Activated CD4-positive, alpha-beta T cell treated with anti-CD3 and anti-CD28 coated beads, Interleukin-2, amount 10 ng/mL, durations not matched to agents 7 days and 5 days (primary cell): ENCODE data around the gene RNASET2. TPM values are rescaled to one million over a fixed set of nuclear protein-coding genes. Genes with fewer than 3 reads are reported as not detected.
"Not testable (repeated sequence)": the region's sequence is repeated elsewhere in the genome, so short reads cannot be mapped to it uniquely, and the experiment has no call there.

Experiments used
- CTCF ChIA-PET: fragments of 350-600 bp; sonication (Branson Sonifier 250); formaldehyde crosslinking; loops from one replicate; lab custom pipeline; 2021; ENCODE audit warnings: antibody characterized with exemption; lab: Charles Lee
- POLR2A ChIA-PET: fragments of 350-600 bp; sonication (Branson Sonifier 250); formaldehyde crosslinking; loops from one replicate; lab custom pipeline; 2021; ENCODE audit warnings: antibody characterized with exemption; lab: Charles Lee
- DNase-seq: peaks from one replicate; pipeline ENCODE4 v3.0.0-alpha.2; 2020
- H3K27ac Mint-ChIP-seq: one replicate; pipeline ENCODE4 v1.8.0; 2021; ENCODE audit warnings: mild to moderate bottlenecking, moderate library complexity, mixed read lengths
- H3K27me3 Mint-ChIP-seq: one replicate; pipeline ENCODE4 v1.8.0; 2021; ENCODE audit warnings: mixed read lengths
- H3K36me3 Mint-ChIP-seq: one replicate; pipeline ENCODE4 v1.8.0; 2021; ENCODE audit warnings: low read depth, mixed read lengths
- H3K4me1 Mint-ChIP-seq: one replicate; pipeline ENCODE4 v1.8.0; 2021; ENCODE audit warnings: mixed read lengths
- H3K4me3 Mint-ChIP-seq: one replicate; pipeline ENCODE4 v1.8.0; 2021; ENCODE audit warnings: mild to moderate bottlenecking, moderate library complexity, mixed read lengths
- H3K9me3 Mint-ChIP-seq: one replicate; pipeline ENCODE4 v1.8.0; 2021; ENCODE audit warnings: mixed read lengths
- microRNA-seq: library from miRNA; unstranded; fragments of <30 nt; microRNA quantifications from one replicate; pipeline ENCODE4 v1.2.0, GENCODE V29; 2021; ENCODE audit warnings: borderline microRNAs expressed, borderline replicate concordance
- total RNA-seq, 2 experiments: library from RNA; stranded (reverse); gene quantifications; one replicate each; pipeline ENCODE4 v1.2.3, GENCODE V29; 2021

Gene RNASET2
- total RNA-seq, 2 experiments from 2014 or later: 84.3 to 101 TPM

DNA sequence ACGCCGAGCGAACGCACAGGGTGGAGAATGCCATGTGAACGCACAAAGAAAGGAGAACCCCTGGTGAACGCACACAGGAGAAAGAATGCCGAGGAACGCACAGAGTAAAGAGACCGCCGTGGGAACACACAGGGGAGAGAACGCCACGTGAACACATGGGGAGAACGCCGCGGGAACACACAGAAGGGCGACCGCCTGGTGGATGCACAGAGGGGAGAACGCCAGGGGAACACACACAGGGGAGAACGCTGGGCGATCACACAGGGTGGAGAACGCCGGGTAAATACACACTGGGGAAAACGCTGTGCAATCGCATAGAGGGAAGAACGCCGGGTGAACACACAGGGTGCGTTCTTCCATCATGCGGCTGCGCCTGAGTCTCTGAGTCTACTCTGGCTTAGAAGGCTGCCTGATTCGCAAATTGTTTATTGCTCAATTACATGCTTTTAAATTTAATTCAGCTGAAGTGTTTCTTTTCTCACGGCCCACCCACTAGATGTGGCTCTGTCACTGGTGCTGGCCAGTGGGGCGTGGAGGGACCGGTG is 54.1 kb downstream of the RNASET2 start:
- no peak for DNase-seq
- no peak overlapping the region for H3K4me3 Mint-ChIP-seq
- H3K9me3 Mint-ChIP-seq: no peaks in the 10 kb centered on the region
- POLR2A ChIA-PET: no interaction called here
- peaks cover 10% of the 10 kb centered on the region for H3K4me1 Mint-ChIP-seq
- H3K27me3 Mint-ChIP-seq: no peaks in the 10 kb centered on the region
- CTCF ChIA-PET: no interaction called here
- peaks cover 1% of the 10 kb centered on the region for H3K36me3 Mint-ChIP-seq
- no peak overlapping the region for H3K27ac Mint-ChIP-seq

DNA sequence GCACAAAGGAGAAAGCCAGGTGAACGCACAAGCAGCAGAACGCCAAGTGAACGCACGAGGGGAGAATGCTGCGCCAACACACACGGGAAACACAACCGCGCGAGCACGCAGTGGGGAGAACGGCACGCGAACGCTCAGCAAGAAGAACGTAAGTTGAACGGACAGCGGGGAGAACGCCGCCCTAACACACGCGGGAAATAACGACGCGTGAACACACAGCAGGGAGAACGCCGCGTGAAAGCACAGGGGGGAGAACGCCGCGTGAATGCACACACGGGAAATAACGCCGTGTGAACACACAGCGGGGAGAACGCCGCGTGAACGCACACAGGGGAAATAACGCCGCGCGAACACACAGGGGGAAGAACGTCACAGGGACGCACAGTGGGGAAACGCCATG is 54.7 kb downstream of the RNASET2 start:
- Mint-ChIP-seq H3K27me3 (no peaks in the 10 kb centered on the region), H3K36me3 (no peaks in the 10 kb centered on the region), H3K4me1 (peaks cover 3% of the 10 kb centered on the region), H3K9me3 (no peaks in the 10 kb centered on the region), H3K27ac (no peak overlapping the region), H3K4me3 (no peak overlapping the region)
- POLR2A ChIA-PET: no interaction called here
- no peak for DNase-seq
- CTCF ChIA-PET: no interaction called here

DNA sequence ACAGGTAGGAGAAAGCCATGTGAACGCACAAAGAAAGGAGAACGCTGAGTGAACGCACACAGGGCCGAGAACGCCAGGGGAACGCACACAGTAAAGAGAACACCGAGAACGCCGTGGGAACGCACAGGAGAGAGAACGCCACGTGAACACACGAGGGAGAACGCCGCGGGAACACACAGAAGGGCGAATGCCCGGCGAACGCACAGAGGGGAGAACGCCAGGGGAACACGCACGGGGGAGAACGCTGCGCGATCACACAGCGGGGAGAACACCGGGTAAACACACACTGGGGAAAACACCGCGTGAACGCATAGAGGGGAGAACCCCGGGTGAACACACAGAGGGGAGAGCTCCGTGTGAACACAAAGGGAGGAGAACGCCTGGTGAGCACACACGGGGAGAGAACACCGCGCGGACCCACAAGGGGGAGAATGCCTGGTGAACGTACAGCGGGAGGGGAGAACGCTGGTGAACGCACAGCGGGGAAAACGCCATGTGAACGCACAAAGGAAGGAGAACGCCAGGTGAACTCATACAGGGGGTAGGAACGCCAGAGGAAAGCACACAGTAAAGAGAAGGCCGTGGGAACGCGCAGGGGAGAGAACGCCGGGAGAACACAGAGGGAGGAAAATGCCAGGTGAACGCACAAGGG is 55.3 kb downstream of the RNASET2 start:
- CTCF ChIA-PET: no interaction called here
- POLR2A ChIA-PET: no interaction called here
- Mint-ChIP-seq H3K9me3 (no peaks in the 10 kb centered on the region), H3K4me1 (no peaks in the 10 kb centered on the region), H3K36me3 (no peaks in the 10 kb centered on the region), H3K27ac (no peak overlapping the region), H3K27me3 (no peaks in the 10 kb centered on the region), H3K4me3 (no peak overlapping the region)
- no peak for DNase-seq

GRCh38 chr6:166900130-166900708 is 56.1 kb downstream of the RNASET2 start:
- Mint-ChIP-seq H3K4me1 (no peaks in the 10 kb centered on the region), H3K27me3 (no peaks in the 10 kb centered on the region), H3K9me3 (no peaks in the 10 kb centered on the region), H3K36me3 (no peaks in the 10 kb centered on the region), H3K4me3 (no peak overlapping the region), H3K27ac (no peak overlapping the region)
- POLR2A ChIA-PET: no interaction called here
- no peak for DNase-seq
- CTCF ChIA-PET: no interaction called here

DNA sequence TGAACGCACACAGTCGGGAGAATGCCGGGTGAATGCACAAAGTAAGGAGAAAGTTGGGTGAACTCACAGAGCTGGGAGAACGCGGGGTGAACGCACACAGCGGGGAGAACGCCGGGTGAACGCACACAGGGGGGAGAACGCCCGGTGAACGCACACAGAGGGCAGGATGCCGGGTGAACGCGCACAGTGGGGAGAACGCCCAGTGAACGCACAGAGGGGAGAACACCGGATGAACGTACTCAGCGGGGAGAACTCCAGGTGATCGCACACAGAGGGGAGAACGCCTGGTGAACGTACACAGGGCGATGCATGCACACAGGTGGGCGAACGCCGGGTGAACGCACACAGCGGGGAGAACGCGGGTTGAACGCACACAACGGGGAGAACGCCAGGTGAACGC is 57.4 kb downstream of the RNASET2 start:
- Mint-ChIP-seq H3K4me3 (no peak overlapping the region), H3K9me3 (no peaks in the 10 kb centered on the region), H3K27ac (no peak overlapping the region), H3K27me3 (no peaks in the 10 kb centered on the region), H3K36me3 (no peaks in the 10 kb centered on the region), H3K4me1 (no peaks in the 10 kb centered on the region)
- no peak for DNase-seq
- ChIA-PET CTCF (no interaction called here), POLR2A (no interaction called here)

- H3K36me3 Mint-ChIP-seq, H3K4me1 Mint-ChIP-seq, H3K4me3 Mint-ChIP-seq, H3K9me3 Mint-ChIP-seq, H3K27ac Mint-ChIP-seq, CTCF ChIA-PET, H3K27me3 Mint-ChIP-seq, DNase-seq, POLR2A ChIA-PET: not testable (repeated sequence)
These were observed 61.7 kb downstream of the RNASET2 start for GRCh38 chr6:166894614-166895013.

GRCh38 chr6:166892472-166892871 is 63.9 kb downstream of the RNASET2 start:
- POLR2A ChIA-PET, H3K4me1 Mint-ChIP-seq, H3K4me3 Mint-ChIP-seq, DNase-seq, H3K27ac Mint-ChIP-seq, H3K36me3 Mint-ChIP-seq, H3K27me3 Mint-ChIP-seq, CTCF ChIA-PET: not testable (repeated sequence)
- H3K9me3 Mint-ChIP-seq: peaks cover 12% of the 10 kb centered on the region

DNA sequence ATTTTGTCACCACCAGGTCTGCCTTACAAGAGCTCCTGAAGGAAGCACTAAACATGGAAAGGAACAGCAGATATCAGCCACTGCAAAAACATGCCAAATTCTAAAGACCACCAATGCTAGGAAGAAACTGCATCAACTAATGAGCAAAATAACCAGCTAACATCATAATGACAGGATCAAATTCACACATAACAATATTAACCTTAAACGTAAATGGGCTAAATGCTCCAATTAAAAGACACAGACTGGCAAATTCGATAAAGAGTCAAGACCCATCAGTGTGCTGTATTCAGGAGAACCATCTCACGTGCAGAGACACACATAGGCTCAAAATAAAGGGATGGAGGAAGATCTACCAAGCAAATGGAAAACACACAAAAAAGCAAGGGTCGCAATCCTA is 69.6 kb downstream of the RNASET2 start:
- H3K27ac Mint-ChIP-seq, H3K27me3 Mint-ChIP-seq, POLR2A ChIA-PET, CTCF ChIA-PET, H3K4me3 Mint-ChIP-seq, H3K4me1 Mint-ChIP-seq, H3K36me3 Mint-ChIP-seq, DNase-seq: not testable (repeated sequence)
- peaks cover 29% of the 10 kb centered on the region for H3K9me3 Mint-ChIP-seq

DNA sequence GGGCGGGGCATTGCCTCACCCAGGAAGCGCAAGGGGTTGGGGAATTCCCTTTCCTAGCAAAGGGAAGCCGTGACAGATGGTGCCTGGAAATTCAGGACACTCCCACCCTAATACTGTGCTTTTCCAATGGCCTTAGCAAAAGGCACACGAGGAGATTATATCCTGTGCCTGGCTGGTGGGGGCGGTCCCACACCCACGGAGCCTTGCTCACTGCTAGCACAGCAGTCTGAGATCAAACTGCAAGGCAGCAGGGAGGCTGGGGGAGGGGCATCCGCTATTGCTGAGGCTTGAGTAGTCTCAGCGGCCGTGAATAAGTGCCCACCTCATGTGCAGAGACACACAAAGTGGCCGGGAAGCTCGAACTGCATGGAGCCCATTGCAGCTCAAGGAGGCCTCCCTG is 71.4 kb downstream of the RNASET2 start:
- CTCF ChIA-PET: interaction anchor here (0.9 kb wide), 1 partner anchor 224 kb away, joined by 3 read pairs; no protein-coding TSS in a partner anchor
- H3K4me1 Mint-ChIP-seq, POLR2A ChIA-PET, DNase-seq, H3K27ac Mint-ChIP-seq, H3K36me3 Mint-ChIP-seq, H3K4me3 Mint-ChIP-seq, H3K27me3 Mint-ChIP-seq: not testable (repeated sequence)
- H3K9me3 Mint-ChIP-seq: peaks cover 24% of the 10 kb centered on the region

- no peak for DNase-seq
- Mint-ChIP-seq H3K36me3 (no peaks in the 10 kb centered on the region), H3K9me3 (peaks cover 8% of the 10 kb centered on the region), H3K27me3 (no peaks in the 10 kb centered on the region), H3K4me3 (no peak overlapping the region), H3K27ac (no peak overlapping the region), H3K4me1 (no peaks in the 10 kb centered on the region)
- CTCF ChIA-PET: no interaction called here
- POLR2A ChIA-PET: no interaction called here
These were observed 76.8 kb downstream of the RNASET2 start for GRCh38 chr6:166879594-166879993.

Small RNAs within 50 kb of the gene (microRNA-seq; reads per million reads assigned to microRNA genes)
- 1.3 reads per million for gene MIR3939

Other genes with a start within 250 kb of the RNASET2 start
- 10 to 100 TPM; 20.9 to 23.5 TPM for gene CEP43, start 42.8 kb upstream of the RNASET2 start, total RNA-seq
- gene CCR6, start 166.5 kb upstream of the RNASET2 start, total RNA-seq: 1 to 10 TPM; 6.7 to 7.4 TPM
- gene GPR31, start 201.4 kb upstream of the RNASET2 start, total RNA-seq: not detected